Skeletal muscle tissue (tissue), 4 donors: ENCODE data around the gene ADAM15. TPM values are rescaled to one million over a fixed set of nuclear protein-coding genes. Genes with fewer than 3 reads are reported as not detected.

Experiments used
- H3K27ac ChIP-seq: one replicate; pipeline ENCODE4 v1.7.0; 2013; ENCODE audit warnings: mild to moderate bottlenecking, low read depth, low read length, inconsistent platforms
- H3K27me3 ChIP-seq, 3 donors: one replicate each; pipeline ENCODE4 v1.7.0; 2013; ENCODE audit warnings: low read length in 3 of 3; ENCODE audit not compliant: control insufficient read depth in 3 of 3, insufficient read depth in 3 of 3
- H3K36me3 ChIP-seq, 3 donors: one replicate each; pipeline ENCODE4 v1.7.0; 2013; ENCODE audit warnings: low read length in 3 of 3; ENCODE audit not compliant: control insufficient read depth in 3 of 3, insufficient read depth in 3 of 3
- H3K4me1 ChIP-seq, 3 donors: one replicate each; pipeline ENCODE4 v1.7.0; 2013; ENCODE audit warnings: low read length in 3 of 3, mild to moderate bottlenecking in 3 of 3; ENCODE audit not compliant: control insufficient read depth in 3 of 3, insufficient read depth in 3 of 3
- H3K4me3 ChIP-seq, 3 donors: one replicate each; pipeline ENCODE4 v1.7.0; 2013; ENCODE audit warnings: low read length in 3 of 3
- H3K9ac ChIP-seq, 3 donors: one replicate each; pipeline ENCODE4 v1.7.0; 2013; ENCODE audit warnings: low read length in 3 of 3, mild to moderate bottlenecking in 3 of 3, moderate library complexity in 2 of 3, low read depth in 1 of 3
- H3K9me3 ChIP-seq, 3 donors: one replicate each; pipeline ENCODE4 v1.7.0; 2013; ENCODE audit warnings: low read length in 3 of 3; ENCODE audit not compliant: control insufficient read depth in 3 of 3
- total RNA-seq: library from RNA; depleted of rRNA; stranded (reverse); fragments of >200 nt; gene quantifications from one replicate; pipeline ENCODE4 v1.2.3, GENCODE V29; 2014
- donor health status: Osteomylitis.

ADAM15 gene
- total RNA-seq, 1 donor from 2014 or later, result 33.9 TPM

- H3K27ac ChIP-seq, result peak overlapping the region; percentile 44
- peak overlapping the region in 1 of 3 donors; percentile 17 for H3K4me3 ChIP-seq
- peaks cover 12 to 19% (median 13%) of the 10 kb centered on the region in 3 donors for H3K36me3 ChIP-seq
- no peaks in the 10 kb centered on the region for H3K9me3 ChIP-seq
- peaks cover 44 to 76% (median 60%) of the 10 kb centered on the region in 3 donors for H3K4me1 ChIP-seq
- no peaks in the 10 kb centered on the region for H3K27me3 ChIP-seq
- H3K9ac ChIP-seq, result peak overlapping the region in 2 of 3 donors; percentile 32 to 35
These were observed 39.6 kb upstream of the ADAM15 start for GRCh38 chr1:155011437-155012025.

GRCh38 chr1:155012026-155012546 is 39.0 kb upstream of the ADAM15 start:
- Histone ChIP-seq H3K27me3 (no peaks in the 10 kb centered on the region), H3K9ac (peak overlapping the region in 2 of 3 donors; percentile 14 to 35), H3K4me3 (peak overlapping the region in 1 of 3 donors; percentile 17)

GRCh38 chr1:155012776-155013602 is 38.1 kb upstream of the ADAM15 start:
- Histone ChIP-seq H3K4me3 (no peak overlapping the region), H3K36me3 (peaks cover 12 to 21% (median 13%) of the 10 kb centered on the region in 3 donors), H3K27me3 (no peaks in the 10 kb centered on the region), H3K9me3 (no peaks in the 10 kb centered on the region), H3K27ac (peak overlapping the region; percentile 44), H3K9ac (peak overlapping the region in 1 of 3 donors; percentile 14), H3K4me1 (peaks cover 41 to 76% (median 58%) of the 10 kb centered on the region in 3 donors)

More at GRCh38 chr1:155012026-155012546, 39.0 kb upstream of the ADAM15 start:
- Histone ChIP-seq H3K4me1 (peaks cover 44 to 76% (median 60%) of the 10 kb centered on the region in 3 donors), H3K27ac (peak overlapping the region; percentile 44), H3K9me3 (no peaks in the 10 kb centered on the region), H3K36me3 (peaks cover 12 to 21% (median 13%) of the 10 kb centered on the region in 3 donors)

GRCh38 chr1:155013632-155014031 is 37.5 kb upstream of the ADAM15 start:
- Histone ChIP-seq H3K9me3 (no peaks in the 10 kb centered on the region), H3K4me3 (no peak overlapping the region), H3K36me3 (peaks cover 12 to 21% (median 13%) of the 10 kb centered on the region in 3 donors), H3K27ac (peak overlapping the region; percentile 44), H3K9ac (no peak overlapping the region), H3K27me3 (no peaks in the 10 kb centered on the region), H3K4me1 (peaks cover 36 to 74% (median 53%) of the 10 kb centered on the region in 3 donors)

- H3K27ac ChIP-seq, result no peak overlapping the region
These were observed 36.2 kb upstream of the ADAM15 start for GRCh38 chr1:155014709-155015508.

GRCh38 chr1:155015527-155016230 is 35.4 kb upstream of the ADAM15 start:
- H3K27ac ChIP-seq, result peak overlapping the region; percentile 25

More at GRCh38 chr1:155014709-155015508, 36.2 kb upstream of the ADAM15 start:
- peaks cover 12 to 21% (median 13%) of the 10 kb centered on the region in 3 donors for H3K36me3 ChIP-seq
- no peak overlapping the region for H3K4me3 ChIP-seq
- no peak overlapping the region for H3K9ac ChIP-seq
- H3K4me1 ChIP-seq, result peaks cover 31 to 65% (median 43%) of the 10 kb centered on the region in 3 donors
- no peaks in the 10 kb centered on the region for H3K9me3 ChIP-seq
- H3K27me3 ChIP-seq, result no peaks in the 10 kb centered on the region

GRCh38 chr1:155016231-155016831 is 34.8 kb upstream of the ADAM15 start:
- peaks cover 12 to 21% (median 13%) of the 10 kb centered on the region in 3 donors for H3K36me3 ChIP-seq
- H3K4me3 ChIP-seq, result peak overlapping the region in 1 of 3 donors; percentile 74
- peak overlapping the region; percentile 91 for H3K27ac ChIP-seq
- H3K27me3 ChIP-seq, result no peaks in the 10 kb centered on the region
- H3K9ac ChIP-seq, result peak overlapping the region; percentile 46 to 80 (median 73)
- peaks cover 29 to 51% (median 38%) of the 10 kb centered on the region in 3 donors for H3K4me1 ChIP-seq
- no peaks in the 10 kb centered on the region for H3K9me3 ChIP-seq

More at GRCh38 chr1:155015527-155016230, 35.4 kb upstream of the ADAM15 start:
- peak overlapping the region in 1 of 3 donors; percentile 46 for H3K9ac ChIP-seq
- peaks cover 12 to 21% (median 13%) of the 10 kb centered on the region in 3 donors for H3K36me3 ChIP-seq
- H3K4me3 ChIP-seq, result no peak overlapping the region
- no peaks in the 10 kb centered on the region for H3K27me3 ChIP-seq
- H3K4me1 ChIP-seq, result peaks cover 29 to 58% (median 38%) of the 10 kb centered on the region in 3 donors
- no peaks in the 10 kb centered on the region for H3K9me3 ChIP-seq

GRCh38 chr1:155017041-155017945 is 33.8 kb upstream of the ADAM15 start:
- Histone ChIP-seq H3K27ac (peak overlapping the region; percentile 91), H3K9me3 (no peaks in the 10 kb centered on the region), H3K9ac (peak overlapping the region; percentile 46 to 80 (median 73)), H3K27me3 (no peaks in the 10 kb centered on the region), H3K36me3 (peaks cover 12 to 21% (median 13%) of the 10 kb centered on the region in 3 donors), H3K4me3 (peak overlapping the region; percentile 48 to 74 (median 73)), H3K4me1 (peaks cover 21 to 42% (median 30%) of the 10 kb centered on the region in 3 donors)
